Mucosa of descending colon (tissue), 3 donors: ENCODE data around the gene PLG. TPM values are rescaled to one million over a fixed set of nuclear protein-coding genes. Genes with fewer than 3 reads are reported as not detected.
"Not testable (repeated sequence)": the region's sequence is repeated elsewhere in the genome, so short reads cannot be mapped to it uniquely, and the experiment has no call there.

Experiments used
- ATAC-seq: fragments of 200-7000 bp; cut with Tn5 transposase; one replicate; pipeline ENCODE4 v1.9.1; 2020; ENCODE audit warnings: mild to moderate bottlenecking, moderate library complexity
- DNase-seq, 3 donors: peaks; one replicate each; pipeline ENCODE4 v3.0.0-alpha.2; 2020
- H3K36me3 ChIP-seq: fragments of 200-600 bp; one replicate; pipeline ENCODE4 v1.8.0; 2021; ENCODE audit warnings: low read depth, mild to moderate bottlenecking
- H3K4me1 ChIP-seq: fragments of 200-600 bp; one replicate; pipeline ENCODE4 v1.8.0; 2021; ENCODE audit warnings: low read depth, mild to moderate bottlenecking
- H3K4me3 ChIP-seq: fragments of 200-600 bp; one replicate; pipeline ENCODE4 v1.8.0; 2021; ENCODE audit warnings: mild to moderate bottlenecking
- H3K9me3 ChIP-seq: fragments of 200-600 bp; one replicate; pipeline ENCODE4 v1.8.0; 2021; ENCODE audit warnings: mild to moderate bottlenecking
- CTCF ChIP-seq: fragments of 200-600 bp; IDR thresholded peaks from one replicate; pipeline ENCODE4 v1.8.0; 2022; ENCODE audit warnings: antibody characterized with exemption, mild to moderate bottlenecking
- intact Hi-C, 2 donors: fragments of 100-400 bp; cut with DNase I in 1 of 2; cut with micrococcal nuclease in 1 of 2; formaldehyde crosslinking; loops; one replicate each; pipeline versions ENCODE4 v1.11.0 to v1.11.1; 2022; cut with DNase I, micrococcal nuclease
- total RNA-seq, 3 donors: library from RNA; stranded (reverse); fragmentation: NEBNext Ultra II Directional in 2 of 3; extraction: Animal tissue kit (Norgen Biotek cat#: 25700) in 2 of 3; gene quantifications; one replicate each; pipeline versions ENCODE4 v1.2.1 to v1.2.4, GENCODE V29; 2021 to 2023
- donor health status: DM: no; HTN: no; CAD: no; lungs with moderate emphysema.
- donor health status: DM: no; HTN: no; CAD: no.
- donor health status: DM: no; HTN: yes; CAD: no.

PLG gene
- total RNA-seq, 3 donors from 2014 or later = 0.69 TPM; not detected in 2

- H3K36me3 ChIP-seq = no peaks in the 10 kb centered on the region
- intact Hi-C loops = no loop called here
- no peaks in the 10 kb centered on the region for H3K9me3 ChIP-seq
- ATAC-seq = no peak
- H3K4me3 ChIP-seq = no peak overlapping the region
- TF ChIP-seq CTCF = no peak
- no peaks in the 10 kb centered on the region for H3K4me1 ChIP-seq
- no peak for DNase-seq
These were observed 90.7 kb downstream of the PLG start for GRCh38 chr6:160792708-160793107.

GRCh38 chr6:160793652-160794051, 91.6 kb downstream of the PLG start:
- Histone ChIP-seq H3K4me1 (no peaks in the 10 kb centered on the region), H3K36me3 (no peaks in the 10 kb centered on the region), H3K4me3 (no peak overlapping the region), H3K9me3 (peaks cover 1% of the 10 kb centered on the region)
- intact Hi-C loops = no loop called here
- no peak for DNase-seq
- no peak for TF ChIP-seq CTCF
- ATAC-seq = no peak

GRCh38 chr6:160795721-160796120, 93.7 kb downstream of the PLG start:
- Histone ChIP-seq H3K4me1 (no peaks in the 10 kb centered on the region), H3K9me3 (peaks cover 8% of the 10 kb centered on the region), H3K4me3 (no peak overlapping the region), H3K36me3 (no peaks in the 10 kb centered on the region)
- intact Hi-C loops = no loop called here
- no peak for ATAC-seq
- DNase-seq = no peak
- no peak for TF ChIP-seq CTCF

GRCh38 chr6:160798625-160799024, 96.6 kb downstream of the PLG start:
- no peaks in the 10 kb centered on the region for H3K4me1 ChIP-seq
- H3K36me3 ChIP-seq = no peaks in the 10 kb centered on the region
- no peak overlapping the region for H3K4me3 ChIP-seq
- ATAC-seq (no peak), DNase-seq (no peak)
- intact Hi-C loops = no loop called here
- H3K9me3 ChIP-seq = peaks cover 8% of the 10 kb centered on the region
- TF ChIP-seq CTCF = no peak

- Histone ChIP-seq H3K4me1 (no peaks in the 10 kb centered on the region), H3K4me3 (no peak overlapping the region), H3K36me3 (no peaks in the 10 kb centered on the region), H3K9me3 (peaks cover 8% of the 10 kb centered on the region)
- DNase-seq (no peak), ATAC-seq (no peak)
- TF ChIP-seq CTCF = no peak
- intact Hi-C loops = no loop called here
These were observed 97.9 kb downstream of the PLG start for GRCh38 chr6:160799801-160800506.

- no peaks in the 10 kb centered on the region for H3K36me3 ChIP-seq
- TF ChIP-seq CTCF = no peak
- no peak overlapping the region for H3K4me3 ChIP-seq
- H3K9me3 ChIP-seq = peaks cover 8% of the 10 kb centered on the region
- ATAC-seq = no peak
- no peak for DNase-seq
- no peaks in the 10 kb centered on the region for H3K4me1 ChIP-seq
- intact Hi-C loops = no loop called here
These were observed 99.4 kb downstream of the PLG start for GRCh38 chr6:160801418-160801817.

GRCh38 chr6:160802049-160802448, 100.0 kb downstream of the PLG start:
- DNase-seq, H3K9me3 ChIP-seq, H3K36me3 ChIP-seq, H3K4me3 ChIP-seq, H3K4me1 ChIP-seq, ATAC-seq, intact Hi-C loops: not testable (repeated sequence)
